NCI-H2029 treated with DMSO at 0.1 percent for 48 hours (cell line): ENCODE data around the gene EXOC3.

Experiments used
- DNase-seq: peaks from one replicate; lab custom pipeline; 2025; lab: John Stamatoyannopoulos, UW

Gene EXOC3

DNA sequence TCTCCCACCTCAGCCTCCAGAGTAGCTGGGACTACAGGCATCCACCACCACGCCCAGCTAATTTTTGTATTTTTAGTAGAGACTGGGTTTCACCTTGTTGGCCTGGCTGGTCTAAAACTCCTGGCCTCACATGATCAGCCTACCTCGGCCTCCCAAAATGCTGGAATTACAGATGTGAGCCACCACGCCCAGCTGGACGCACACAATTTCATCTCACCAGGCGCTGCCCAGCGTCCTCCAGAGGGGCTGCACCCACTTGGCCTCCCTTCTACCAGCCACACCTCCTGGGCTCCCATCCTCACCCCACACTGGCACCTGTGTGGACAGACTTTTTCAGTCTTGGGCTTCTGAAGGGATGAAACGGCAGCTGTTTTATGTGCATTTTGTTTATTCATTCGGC lies 3.8 kb upstream of the EXOC3 start:
- no peak for DNase-seq

DNA sequence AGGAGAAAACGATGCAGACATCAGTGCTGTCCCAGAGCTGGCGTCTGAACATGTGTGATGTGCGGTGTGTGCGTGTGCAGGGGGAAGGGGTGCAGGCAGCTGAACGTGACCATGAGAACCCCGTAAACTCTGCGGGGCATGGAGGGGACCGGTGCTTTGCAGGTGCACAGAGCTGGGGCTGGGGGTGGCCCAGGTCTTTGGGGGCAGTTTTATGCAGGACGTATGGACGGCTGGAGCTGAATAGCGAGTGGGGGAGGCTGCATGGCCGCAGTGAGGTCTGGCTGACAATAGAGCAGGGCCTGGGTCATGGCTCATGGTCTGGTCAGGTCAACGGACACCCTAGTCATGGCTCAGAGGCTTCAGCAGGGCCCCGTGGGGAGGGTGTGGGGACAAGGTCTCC lies 3.3 kb upstream of the EXOC3 start:
- DNase-seq = no peak

DNA sequence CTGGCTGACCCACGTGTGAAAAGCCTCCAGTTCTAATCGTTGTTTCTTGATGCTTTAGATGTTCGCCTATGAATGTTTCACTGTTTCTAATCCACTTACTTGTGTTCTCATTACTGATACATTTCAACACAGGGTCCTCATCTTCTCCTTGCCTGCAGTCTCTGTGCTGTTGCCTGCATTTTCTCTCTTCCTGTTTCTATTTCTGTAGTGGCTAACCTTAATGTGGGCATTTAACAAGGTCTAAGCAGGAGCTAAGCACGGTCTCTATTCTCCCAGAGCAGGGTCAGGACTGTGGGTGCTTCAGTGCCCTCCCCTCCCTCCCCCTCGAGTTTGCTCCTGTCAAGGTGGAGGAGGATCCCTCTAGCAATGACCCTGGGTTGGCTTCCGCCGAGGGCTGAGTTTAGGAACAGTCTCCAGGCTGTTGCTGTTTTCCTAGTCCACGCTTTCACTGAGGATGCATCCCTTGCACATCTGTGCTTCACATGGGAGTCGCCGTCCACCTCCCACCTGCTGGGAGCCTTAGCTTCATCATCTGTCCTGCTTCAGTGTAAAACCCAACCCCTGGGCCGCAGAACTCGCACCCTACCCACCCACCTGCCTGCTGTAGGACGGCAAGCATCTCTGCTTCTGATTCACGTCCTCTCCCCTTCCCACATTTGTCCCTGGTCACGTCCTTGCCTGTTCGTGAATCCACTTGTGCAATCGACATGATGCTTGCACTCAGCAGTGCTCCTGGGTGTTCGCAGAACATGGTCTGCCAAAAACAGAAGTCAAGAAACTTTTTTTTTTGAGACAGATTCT lies 2.4 kb upstream of the EXOC3 start:
- DNase-seq = no peak

DNA sequence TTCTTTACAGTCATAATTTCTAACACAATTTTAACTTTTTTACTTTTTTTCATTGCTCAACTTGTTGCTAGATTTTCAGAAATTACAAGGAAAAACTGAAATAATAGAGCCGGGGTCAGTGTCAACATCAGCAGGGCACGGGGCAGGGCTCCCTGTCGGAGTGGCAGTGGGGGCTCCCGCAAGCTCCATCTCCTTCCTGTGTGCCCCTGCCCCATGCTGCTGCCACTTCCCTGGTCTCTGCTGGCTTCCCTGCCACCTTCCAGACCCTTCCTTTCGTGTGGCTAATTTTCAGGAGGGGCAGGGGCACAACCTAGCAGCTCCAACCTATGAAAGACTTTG lies 1.0 kb upstream of the EXOC3 start:
- DNase-seq = no peak

DNA sequence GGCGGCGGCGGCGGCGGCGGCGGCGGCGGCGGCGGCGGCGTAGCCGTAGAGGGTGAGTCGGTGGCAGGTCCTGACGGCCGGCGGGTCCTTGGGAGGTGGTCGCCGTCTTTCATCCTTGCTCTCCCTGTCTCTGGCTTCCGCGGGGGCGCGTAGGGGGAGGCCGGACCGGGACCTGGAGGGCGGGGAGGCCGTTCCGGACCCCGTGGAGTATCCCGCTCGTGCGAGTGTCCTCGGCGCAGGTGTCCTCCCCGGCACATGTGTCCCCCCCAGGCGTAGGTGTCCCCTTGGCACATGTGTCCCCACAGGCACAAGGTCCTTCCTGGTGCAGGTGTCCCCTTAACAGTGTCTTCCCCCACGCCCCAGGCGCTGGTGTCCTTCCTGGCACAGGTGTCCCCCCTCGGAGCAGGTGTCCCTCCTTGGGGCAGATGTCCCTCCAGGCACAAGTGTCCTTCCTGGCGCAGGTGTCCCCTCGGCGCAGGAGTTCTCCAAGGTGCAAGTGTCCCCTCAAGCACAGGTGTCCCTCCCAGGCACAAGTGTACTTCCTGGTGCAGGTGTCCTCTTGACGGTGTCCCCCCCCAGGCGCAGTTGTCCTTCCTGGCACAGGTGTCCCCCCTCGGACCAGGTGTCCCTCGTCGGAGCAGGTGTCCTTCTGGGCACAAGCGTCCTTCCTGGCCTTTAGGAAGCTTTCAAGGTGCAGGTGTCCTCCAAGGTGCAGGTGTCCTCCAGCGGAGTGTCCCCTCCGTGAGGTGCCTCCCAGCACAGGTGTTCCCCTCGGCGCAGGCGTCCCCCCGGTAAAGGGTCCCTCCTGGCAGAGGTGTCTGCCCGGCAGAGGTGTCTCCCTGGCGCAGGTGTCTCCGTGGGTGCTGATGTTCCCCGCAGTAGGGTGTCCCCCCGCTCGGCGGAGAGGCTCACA lies 519 bp downstream of the EXOC3 start:
- no peak for DNase-seq

DNA sequence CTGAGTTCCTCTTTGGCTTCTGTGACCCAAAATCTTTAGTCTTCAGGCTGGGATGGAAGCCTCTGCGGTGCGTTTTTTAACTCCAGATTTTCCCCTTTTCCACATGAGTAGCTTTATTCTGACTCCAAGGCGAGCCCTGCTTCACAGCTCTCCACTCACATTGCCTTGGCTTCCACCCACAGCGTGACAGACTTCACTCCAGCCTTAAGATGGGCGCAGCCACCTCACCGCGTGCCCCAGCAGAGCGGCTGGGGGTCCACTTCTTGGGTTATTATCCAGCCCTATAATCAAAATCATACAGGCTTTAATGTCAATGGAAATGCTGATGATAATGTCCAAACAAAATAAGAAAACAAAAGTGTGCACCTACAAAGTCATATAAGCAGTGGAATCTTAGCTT lies 1.2 kb downstream of the EXOC3 start:
- DNase-seq = no peak

DNA sequence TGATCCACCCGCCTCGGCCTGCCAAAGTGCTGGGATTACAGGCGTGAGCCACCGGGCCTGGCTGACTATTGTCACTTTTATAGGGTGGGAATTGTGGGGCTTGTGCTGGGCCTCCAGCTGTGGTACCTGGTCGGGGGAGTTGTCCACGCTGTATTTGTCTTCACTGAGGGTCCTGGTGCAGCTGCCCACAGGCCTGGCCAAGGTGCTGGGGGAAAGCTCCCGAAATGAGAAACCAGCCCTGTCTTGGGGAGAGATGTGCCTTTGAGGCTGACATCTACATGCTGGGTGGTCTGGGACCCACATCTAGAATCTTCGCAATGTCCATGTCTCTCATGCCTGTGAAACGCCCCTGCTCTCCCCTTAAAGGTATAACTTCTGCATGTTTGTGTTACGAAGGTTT lies 2.6 kb downstream of the EXOC3 start:
- no peak for DNase-seq

DNA sequence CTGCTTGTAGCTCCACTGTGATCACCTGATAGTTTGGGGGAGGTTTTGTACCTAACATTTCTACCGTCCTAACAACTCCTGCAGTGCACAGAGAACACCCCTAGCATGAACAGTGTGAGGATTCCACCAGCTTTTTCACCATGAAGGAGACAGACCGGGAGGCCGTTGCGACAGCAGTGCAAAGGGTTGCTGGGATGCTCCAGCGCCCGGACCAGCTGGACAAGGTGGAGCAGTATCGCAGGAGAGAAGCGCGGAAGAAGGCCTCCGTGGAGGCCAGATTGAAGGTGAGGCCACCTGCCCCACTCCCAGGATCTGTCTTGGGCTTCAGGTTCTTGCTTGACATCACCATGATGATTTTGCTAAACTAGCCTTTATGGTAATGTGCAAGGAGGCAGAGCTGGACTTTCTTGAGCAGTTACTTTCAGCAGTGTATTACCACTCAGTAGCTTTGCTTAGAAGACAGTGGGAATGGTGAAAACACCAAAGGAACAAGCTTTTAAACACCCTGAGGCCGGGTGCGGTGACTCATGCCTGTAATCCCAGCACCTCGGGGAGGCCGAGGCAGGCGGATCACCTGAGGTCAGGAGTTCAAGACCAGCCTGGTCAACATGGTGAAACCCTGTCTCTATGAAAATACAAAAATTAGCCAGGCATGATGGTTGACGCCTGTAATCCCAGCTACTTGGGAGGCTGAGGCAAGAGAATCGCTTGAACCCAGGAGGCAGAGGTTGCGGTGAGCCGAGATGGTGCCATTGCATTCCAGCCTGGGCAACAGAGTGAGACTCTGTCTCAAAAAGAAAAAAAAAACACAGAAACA lies 3.3 kb downstream of the EXOC3 start:
- no peak for DNase-seq

DNA sequence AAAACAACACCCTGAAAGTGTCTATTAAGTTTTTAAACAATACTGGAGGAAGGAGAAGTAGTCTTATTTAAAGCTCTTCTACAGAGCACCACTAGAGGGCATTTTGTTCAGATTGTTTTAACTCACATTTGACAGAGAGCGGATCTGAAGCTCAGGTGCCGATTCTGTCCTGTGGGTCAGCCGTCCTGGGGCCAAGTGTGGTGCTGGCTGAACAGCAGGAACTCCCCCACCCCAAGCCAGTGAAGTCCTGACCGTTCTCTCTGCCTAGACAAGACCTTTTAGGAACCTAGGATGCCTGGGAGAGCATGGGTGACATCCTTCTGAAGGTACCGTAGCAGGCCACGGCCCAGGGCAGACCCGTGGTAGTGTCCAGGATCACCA lies 3.9 kb downstream of the EXOC3 start:
- peak; percentile 42 for DNase-seq

DNA sequence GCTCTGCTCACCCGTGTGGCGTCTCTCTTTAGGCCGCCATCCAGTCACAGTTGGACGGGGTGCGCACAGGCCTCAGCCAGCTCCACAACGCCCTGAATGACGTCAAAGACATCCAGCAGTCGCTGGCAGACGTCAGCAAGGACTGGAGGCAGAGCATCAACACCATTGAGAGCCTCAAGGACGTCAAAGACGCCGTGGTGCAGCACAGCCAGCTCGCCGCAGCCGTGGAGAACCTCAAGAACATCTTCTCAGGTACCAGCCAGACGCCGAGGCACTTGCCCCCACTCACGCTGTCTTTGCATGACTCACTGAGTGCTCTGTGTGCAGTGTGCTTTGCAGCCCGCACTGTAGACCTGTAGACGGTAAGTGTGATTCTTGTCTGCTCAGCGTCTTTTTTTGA lies 4.5 kb downstream of the EXOC3 start:
- no peak for DNase-seq

DNA sequence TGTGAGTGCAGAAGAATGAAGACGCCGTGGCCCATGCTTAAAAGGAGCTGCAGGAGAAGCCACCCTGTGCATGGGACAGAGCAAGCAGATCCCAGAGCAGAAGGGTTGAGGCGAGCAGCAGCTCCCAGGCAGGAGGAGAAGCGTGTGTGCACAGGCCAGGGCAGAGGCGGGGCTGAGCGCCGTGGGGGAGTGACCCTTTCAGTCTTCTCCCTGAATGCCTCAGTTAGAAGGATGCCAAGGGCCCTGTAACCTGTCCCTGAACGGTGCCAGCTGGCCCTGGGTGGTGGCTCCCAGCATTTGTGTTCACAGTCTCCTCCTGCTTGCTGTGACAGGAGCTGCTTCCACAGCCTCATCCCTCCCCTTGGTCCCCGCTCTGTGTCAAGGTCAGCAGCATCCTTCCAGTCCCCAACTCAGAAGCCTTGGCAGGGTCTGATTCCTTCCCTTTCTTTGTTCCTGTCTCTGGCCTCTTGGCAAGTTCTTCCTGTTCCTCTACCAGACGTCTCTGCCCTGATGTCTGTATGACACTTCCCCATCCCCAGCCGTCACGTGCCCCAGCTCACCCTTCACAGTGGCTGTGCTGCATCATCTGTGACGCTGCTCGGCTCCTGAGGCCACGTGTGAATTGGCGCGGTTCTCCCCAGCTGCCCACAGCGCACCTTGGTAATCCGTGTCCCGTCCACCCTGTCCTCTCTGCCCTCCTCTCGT lies 5.2 kb downstream of the EXOC3 start:
- DNase-seq = no peak

DNA sequence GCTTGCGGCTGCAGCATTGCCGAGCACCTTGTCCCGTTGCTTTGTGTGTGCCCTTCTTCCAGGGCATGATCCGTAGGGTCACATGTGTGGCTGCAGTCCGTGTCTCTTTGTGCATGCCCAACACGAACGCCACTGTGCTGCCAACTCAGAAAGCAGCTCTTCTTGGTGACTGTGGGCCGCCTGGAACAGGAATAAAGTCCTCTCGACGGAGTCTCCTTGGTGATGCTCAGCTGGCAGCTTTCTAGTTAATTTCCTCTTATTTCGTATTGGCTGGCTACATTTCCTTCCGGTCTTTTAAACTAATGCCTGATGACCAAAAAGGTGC lies 5.8 kb downstream of the EXOC3 start:
- DNase-seq = no peak

DNA sequence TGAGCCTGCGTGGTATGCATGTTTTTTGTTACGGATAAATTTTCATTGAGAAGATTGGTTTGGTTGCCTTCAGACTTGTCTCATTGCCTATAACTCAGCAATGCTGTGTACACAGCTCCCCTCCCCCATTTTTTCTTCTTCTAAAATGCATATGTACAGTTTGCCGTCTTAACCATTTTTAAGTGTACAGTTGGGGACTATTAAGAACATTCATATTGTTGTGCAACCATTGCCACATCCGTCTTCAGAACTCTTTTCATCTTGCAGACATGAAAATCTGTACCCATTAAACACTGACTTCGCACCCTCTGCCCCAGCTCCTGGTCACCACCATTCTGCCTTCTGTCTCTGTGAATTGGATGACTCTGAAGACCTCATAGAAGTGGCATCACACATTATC lies 6.2 kb downstream of the EXOC3 start:
- no peak for DNase-seq

DNA sequence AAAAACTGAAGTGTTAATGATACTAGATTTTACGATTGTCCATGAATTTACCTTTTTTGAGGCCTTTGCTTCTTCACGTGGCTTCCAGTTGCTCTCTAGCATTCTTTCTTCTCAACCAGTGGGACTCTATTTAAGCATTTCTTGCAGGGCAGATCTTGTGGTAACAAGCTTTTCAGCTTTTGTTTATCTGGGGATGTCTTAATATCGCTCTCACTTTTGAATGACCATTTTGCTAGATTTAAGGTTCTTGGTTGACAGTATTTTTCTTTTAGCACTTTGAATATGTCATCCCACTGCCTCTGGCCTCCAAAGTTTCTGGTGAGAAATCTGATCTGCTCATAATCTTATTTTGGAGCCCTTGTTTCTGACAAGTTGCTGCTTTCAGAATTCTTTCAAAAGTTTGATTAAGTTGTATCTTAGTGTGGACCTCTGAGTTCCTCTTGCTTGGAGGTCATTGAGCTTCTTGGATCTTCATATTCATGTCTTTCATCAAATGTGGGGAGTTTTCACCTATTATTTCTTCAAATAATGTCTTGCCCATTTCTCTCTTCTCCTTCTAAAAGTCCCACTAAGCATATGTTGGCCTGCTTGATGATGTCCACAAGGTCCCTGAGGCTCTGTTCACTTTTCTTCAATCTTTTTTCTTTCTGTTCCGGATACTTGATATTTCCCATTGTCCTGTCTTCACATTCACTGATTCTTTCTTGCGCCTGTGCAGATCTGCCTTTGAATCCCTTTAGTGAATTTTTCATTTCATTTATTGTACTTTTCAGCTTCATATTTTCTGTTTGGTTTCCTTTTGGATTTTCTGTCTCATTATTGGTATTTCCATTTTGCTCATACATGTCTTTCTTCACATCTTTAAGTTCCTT lies 8.8 kb downstream of the EXOC3 start:
- no peak for DNase-seq

DNA sequence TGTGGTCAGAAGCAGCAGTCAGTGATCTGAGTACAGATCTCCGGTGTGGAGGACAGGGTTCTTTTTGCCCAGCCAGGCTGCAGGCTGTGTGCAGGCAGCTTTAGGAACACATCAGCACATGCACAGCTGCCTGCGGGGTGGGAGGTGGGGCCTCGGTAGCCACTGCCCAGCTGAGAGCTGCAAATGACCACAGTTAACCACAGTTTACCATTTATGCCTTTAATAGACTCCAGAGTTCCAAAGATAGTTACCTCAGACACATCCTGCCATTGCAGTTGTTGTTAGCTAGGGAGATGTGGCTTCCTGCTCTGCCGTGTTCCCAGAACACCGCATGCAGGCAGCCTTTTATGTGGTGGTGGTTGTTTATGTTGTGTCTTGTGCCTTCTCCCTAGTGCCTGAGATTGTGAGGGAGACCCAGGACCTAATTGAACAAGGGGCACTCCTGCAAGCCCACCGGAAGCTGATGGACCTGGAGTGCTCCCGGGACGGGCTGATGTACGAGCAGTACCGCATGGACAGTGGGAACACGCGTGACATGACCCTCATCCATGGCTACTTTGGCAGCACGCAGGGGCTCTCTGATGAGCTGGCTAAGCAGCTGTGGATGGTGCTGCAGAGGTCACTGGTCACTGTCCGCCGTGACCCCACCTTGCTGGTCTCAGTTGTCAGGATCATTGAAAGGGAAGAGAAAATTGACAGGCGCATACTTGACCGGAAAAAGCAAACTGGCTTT lies 10.2 kb downstream of the EXOC3 start:
- DNase-seq = no peak

DNA sequence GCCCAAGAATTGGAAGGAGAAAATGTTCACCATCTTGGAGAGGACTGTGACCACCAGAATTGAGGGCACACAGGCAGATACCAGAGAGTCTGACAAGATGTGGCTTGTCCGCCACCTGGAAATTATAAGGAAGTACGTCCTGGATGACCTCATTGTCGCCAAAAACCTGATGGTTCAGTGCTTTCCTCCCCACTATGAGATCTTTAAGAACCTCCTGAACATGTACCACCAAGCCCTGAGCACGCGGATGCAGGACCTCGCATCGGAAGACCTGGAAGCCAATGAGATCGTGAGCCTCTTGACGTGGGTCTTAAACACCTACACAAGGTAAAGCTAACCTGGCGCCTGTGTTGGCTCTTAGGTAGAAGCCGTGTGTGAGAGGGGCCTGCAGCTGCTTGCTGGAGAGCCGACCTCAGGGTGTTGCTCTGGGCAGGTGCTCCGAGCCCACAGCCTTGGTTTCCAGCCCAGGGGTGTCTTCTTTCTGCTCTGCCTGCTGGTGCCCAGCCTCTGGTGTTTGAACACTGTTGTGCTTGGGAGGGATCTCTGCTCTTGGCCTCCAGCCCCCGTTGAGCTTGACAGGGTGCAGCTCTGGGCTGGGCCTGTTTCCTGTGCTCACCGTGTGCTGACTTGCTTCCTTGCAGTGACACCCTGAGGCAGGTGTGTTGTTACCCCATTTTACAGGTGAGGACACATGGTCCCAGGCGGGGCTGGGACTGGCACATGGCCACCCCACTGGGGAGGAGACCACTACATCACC lies 10.9 kb downstream of the EXOC3 start:
- no peak for DNase-seq

DNA sequence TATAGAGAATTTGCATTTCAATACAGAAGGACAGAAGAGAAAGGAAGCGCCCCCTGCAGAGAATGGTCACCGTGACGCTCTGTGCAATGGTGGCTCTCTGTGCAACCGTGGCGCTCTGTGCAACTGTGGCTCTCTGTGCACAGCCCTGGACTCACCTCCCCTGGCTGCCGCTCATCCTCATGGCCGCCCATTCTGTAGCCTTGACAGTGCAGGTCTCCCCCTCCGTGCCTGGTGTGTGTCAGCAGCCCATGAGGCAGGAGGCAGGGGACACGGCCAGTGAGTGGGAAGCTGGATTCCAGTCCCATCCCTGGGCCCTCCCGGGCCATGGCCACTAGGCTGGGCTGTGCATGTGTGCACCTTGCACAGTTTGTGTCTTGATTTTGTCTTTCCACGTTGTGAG lies 12.0 kb downstream of the EXOC3 start:
- no peak for DNase-seq

DNA sequence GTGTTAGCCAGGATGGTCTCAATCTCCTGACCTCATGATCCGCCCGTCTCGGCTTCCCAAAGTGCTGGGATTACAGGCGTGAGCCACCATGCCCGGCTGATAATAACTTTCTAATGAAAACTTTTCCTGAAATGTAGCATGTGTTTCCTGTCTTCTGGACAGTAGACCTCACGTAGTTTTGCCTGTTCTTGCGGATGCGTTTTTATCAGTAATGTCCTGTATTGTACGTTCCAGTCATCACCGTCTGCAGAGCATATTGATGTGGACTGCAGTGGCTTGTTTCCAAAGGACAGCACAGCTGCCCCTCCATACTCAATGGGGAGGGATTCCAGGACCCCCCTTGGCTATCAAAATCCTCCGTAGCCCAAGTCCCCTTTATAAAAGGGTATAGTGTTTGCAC lies 12.8 kb downstream of the EXOC3 start:
- DNase-seq = no peak

DNA sequence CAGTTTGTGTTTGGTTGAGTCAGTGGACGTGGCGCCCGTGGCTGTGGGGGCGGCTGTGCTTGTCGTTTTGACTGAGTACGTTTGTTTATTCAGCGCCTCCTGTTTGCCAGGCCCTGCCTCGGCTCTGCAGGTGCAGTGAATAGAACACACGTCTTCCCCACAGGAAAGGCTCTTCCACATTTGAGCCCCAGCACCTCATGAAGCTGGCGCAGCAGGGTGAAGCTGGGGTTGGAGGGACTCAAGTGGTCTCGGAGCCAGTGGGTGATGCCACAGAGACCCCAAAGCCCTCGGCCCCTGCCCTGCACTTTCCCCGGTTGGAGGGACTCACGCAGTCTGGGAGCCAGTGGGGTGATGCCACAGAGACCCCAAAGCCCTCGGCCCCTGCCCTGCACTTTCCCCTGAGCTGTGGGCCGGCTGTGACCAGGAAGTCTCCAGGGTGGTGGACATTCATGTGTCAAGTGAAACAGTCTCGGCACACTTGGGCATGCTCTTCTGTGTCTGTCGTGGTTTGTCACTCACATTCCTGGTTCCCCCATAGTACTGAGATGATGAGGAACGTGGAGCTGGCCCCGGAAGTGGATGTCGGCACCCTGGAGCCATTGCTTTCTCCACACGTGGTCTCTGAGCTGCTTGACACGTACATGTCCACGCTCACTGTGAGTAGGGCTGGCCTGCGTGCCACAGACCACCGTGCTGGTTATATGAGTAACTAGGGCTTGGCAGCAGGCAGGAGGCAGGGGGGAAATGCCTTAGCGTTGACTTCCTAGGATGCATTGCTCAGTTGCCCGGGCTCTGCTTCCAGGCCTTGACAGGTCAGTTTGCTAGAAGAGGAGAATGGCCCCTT lies 13.6 kb downstream of the EXOC3 start:
- DNase-seq = no peak
